ENCODE results near the gene OR5B21.

Gene OR5B21

GRCh38 chr11:58508005-58508404 lies at the start of gene OR5B21:
Gene OR5B21 (minus strand): TSS chr11:58508105. CDS start chr11:58508105, 0 bp downstream.
- no peak for DNase-seq

- no peak for DNase-seq
Measured at GRCh38 chr11:58549644-58550043, 41.7 kb upstream of the OR5B21 start.

GRCh38 chr11:58546841-58547240 lies 38.9 kb upstream of the OR5B21 start:
- no peak for DNase-seq

- no peak for DNase-seq
Measured at GRCh38 chr11:58531865-58532341, 24.0 kb upstream of the OR5B21 start.

GRCh38 chr11:58530236-58530635 lies 22.3 kb upstream of the OR5B21 start:
- DNase-seq = no peak

GRCh38 chr11:58527429-58527828 lies 19.5 kb upstream of the OR5B21 start:
- no peak for DNase-seq

GRCh38 chr11:58526721-58527120 lies 18.8 kb upstream of the OR5B21 start:
- DNase-seq = no peak

- DNase-seq = no peak
Measured at GRCh38 chr11:58525037-58525614, 17.2 kb upstream of the OR5B21 start.

GRCh38 chr11:58524232-58525036 lies 16.5 kb upstream of the OR5B21 start:
- peak; percentile 69 for DNase-seq

- DNase-seq = peak; percentile 20
Measured at GRCh38 chr11:58513747-58514367, 6.0 kb upstream of the OR5B21 start.

GRCh38 chr11:58511636-58512035 lies 3.7 kb upstream of the OR5B21 start:
- DNase-seq = no peak

- no peak for DNase-seq
Measured at GRCh38 chr11:58509748-58510147, 1.8 kb upstream of the OR5B21 start.

- DNase-seq = no peak
Measured at GRCh38 chr11:58508814-58509213, 909 bp upstream of the OR5B21 start.

- DNase-seq = no peak
Measured at GRCh38 chr11:58507355-58507754, 550 bp downstream of the OR5B21 start.

GRCh38 chr11:58506935-58507334 lies 970 bp downstream of the OR5B21 start:
- DNase-seq = no peak

GRCh38 chr11:58505849-58506248 lies 2.1 kb downstream of the OR5B21 start:
- no peak for DNase-seq

GRCh38 chr11:58504232-58504631 lies 3.7 kb downstream of the OR5B21 start:
- DNase-seq = no peak

- no peak for DNase-seq
Measured at GRCh38 chr11:58503361-58503856, 4.5 kb downstream of the OR5B21 start.

GRCh38 chr11:58502004-58502403 lies 5.9 kb downstream of the OR5B21 start:
- DNase-seq = no peak

GRCh38 chr11:58498464-58498863 lies 9.4 kb downstream of the OR5B21 start:
- DNase-seq = no peak

- DNase-seq = no peak
Measured at GRCh38 chr11:58497951-58498350, 10.0 kb downstream of the OR5B21 start.

GRCh38 chr11:58495906-58496305 lies 12.0 kb downstream of the OR5B21 start:
- DNase-seq = no peak

- no peak for DNase-seq
Measured at GRCh38 chr11:58494101-58494500, 13.8 kb downstream of the OR5B21 start.

GRCh38 chr11:58493676-58494075 lies 14.2 kb downstream of the OR5B21 start:
- DNase-seq = no peak
